ENCODE results near the gene AK5. TPM values are rescaled to one million over a fixed set of nuclear protein-coding genes. Genes with fewer than 3 reads are reported as not detected.

AK5 gene
- total and polyA plus RNA-seq, 2 donors (not counting 1 experiment from before 2014, with no cell fraction given), result 0.18 TPM; not detected in 1

- Histone ChIP-seq H3K27ac (ENCODE audit: low read length in 2 of 2) (no peak overlapping the region), H3K9me3 (ENCODE audit: control extremely low read depth in 1 of 3, control insufficient read depth in 2 of 3, insufficient read depth in 1 of 3, low read length in 2 of 3) (no peaks in the 10 kb centered on the region), H3K4me1 (ENCODE audit: control insufficient read depth in 2 of 2, insufficient read depth in 2 of 2, low read length in 2 of 2) (peaks cover 0 to 5% of the 10 kb centered on the region in 2 donors), H3K9ac (ENCODE audit: low read length) (no peak overlapping the region), H3K4me3 (ENCODE audit: control extremely low read depth in 1 of 5, extremely low read depth in 1 of 5, insufficient read depth in 1 of 5, low read depth in 2 of 5, low read length in 4 of 5) (no peak overlapping the region), H4K20me1 (ENCODE audit: control insufficient read depth, insufficient read depth, low read length, poor library complexity, severe bottlenecking) (no peaks in the 10 kb centered on the region), H3K36me3 (replicated peaks in 1 of 2; ENCODE audit: control extremely low read depth in 1 of 2, control insufficient read depth in 1 of 2, extremely low read depth in 1 of 2, insufficient read depth in 2 of 2, low read length in 1 of 2) (peaks cover 3% of the 10 kb centered on the region in 2 experiments), H2AFZ (ENCODE audit: insufficient read depth, low read depth, low read length, poor library complexity, severe bottlenecking) (no peak overlapping the region), H3K79me2 (ENCODE audit: control insufficient read depth, insufficient read depth, low read length) (peaks cover 2% of the 10 kb centered on the region), H3K27me3 (replicated peaks in 1 of 4; ENCODE audit: control extremely low read depth in 1 of 4, control insufficient read depth in 3 of 4, insufficient read depth in 4 of 4, low read length in 3 of 4) (no peaks in the 10 kb centered on the region), H3K4me2 (replicated peaks; ENCODE audit: low read depth, low read length, poor library complexity, severe bottlenecking) (no peak overlapping the region)
- ChIA-PET POLR2A (no interaction called here), CTCF (interaction anchor here (0.6 kb wide), 1 partner anchor 11 kb away, joined by 3 read pairs; no protein-coding TSS in a partner anchor)
- intact Hi-C loops (cut with micrococcal nuclease), result no loop called here
- Mint-ChIP-seq H3K9me3 (ENCODE audit: insufficient read depth) (no peaks in the 10 kb centered on the region), H3K27me3 (no peaks in the 10 kb centered on the region), H3K4me3 (no peak overlapping the region), H3K27ac (no peak overlapping the region), H3K4me1 (peaks cover 18% of the 10 kb centered on the region)
- DNase-seq, result no peak
- TF ChIP-seq EZH2 (IDR thresholded peaks at IDR 0.05; ENCODE audit: borderline replicate concordance, insufficient read depth, low read depth, low read length, poor library complexity, severe bottlenecking) (no peak), CTCF (IDR thresholded peaks at IDR 0.05) (no peak)
- no peak for ATAC-seq (ENCODE audit: low read depth)
- WGBS (ENCODE audit: insufficient coverage), result no CpG with 5 or more reads among the region's 1 CpG
These were observed 308.8 kb downstream of the AK5 start for GRCh38 chr1:77590651-77591050.

DNA sequence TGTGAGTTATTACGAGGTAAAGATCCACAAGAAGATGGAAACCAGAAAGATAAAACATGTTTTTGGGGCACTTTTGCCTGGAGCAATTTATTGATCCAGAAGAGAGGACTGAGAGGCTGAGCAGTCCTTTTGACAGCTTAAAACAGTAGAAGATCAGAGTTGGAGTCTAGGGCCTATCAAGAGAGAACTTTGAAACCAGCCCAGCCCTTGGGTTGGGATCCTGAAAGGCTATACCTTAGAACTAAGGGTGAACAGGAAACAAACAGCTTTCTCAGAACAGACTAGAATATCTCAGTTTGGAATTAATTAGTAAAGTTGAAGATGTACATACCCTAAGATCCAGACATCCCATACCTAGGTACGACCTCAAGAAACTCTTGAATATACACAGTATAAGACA is 311.1 kb downstream of the AK5 start:
- ChIA-PET CTCF (no interaction called here), POLR2A (no interaction called here)
- H3K4me1 ChIP-seq (ENCODE audit: control insufficient read depth in 2 of 2, insufficient read depth in 2 of 2, low read length in 2 of 2), result peaks cover 0 to 5% of the 10 kb centered on the region in 2 donors
- no peak for TF ChIP-seq CTCF (IDR thresholded peaks at IDR 0.05)
- TF ChIP-seq EZH2 (IDR thresholded peaks at IDR 0.05; ENCODE audit: borderline replicate concordance, insufficient read depth, low read depth, low read length, poor library complexity, severe bottlenecking), result no peak
- H3K4me3 ChIP-seq (ENCODE audit: control extremely low read depth in 1 of 5, extremely low read depth in 1 of 5, insufficient read depth in 1 of 5, low read depth in 2 of 5, low read length in 4 of 5), result no peak overlapping the region
- H3K27me3 ChIP-seq (replicated peaks in 1 of 4; ENCODE audit: control extremely low read depth in 1 of 4, control insufficient read depth in 3 of 4, insufficient read depth in 4 of 4, low read length in 3 of 4), result no peaks in the 10 kb centered on the region
- intact Hi-C loops (cut with micrococcal nuclease), result no loop called here
- H3K4me2 ChIP-seq (replicated peaks; ENCODE audit: low read depth, low read length, poor library complexity, severe bottlenecking), result no peak overlapping the region
- WGBS (ENCODE audit: insufficient coverage), result 100% methylated on average over 1 of the region's 2 CpGs
- H3K9ac ChIP-seq (ENCODE audit: low read length), result no peak overlapping the region
- no peaks in the 10 kb centered on the region for H3K27me3 Mint-ChIP-seq
- H3K27ac Mint-ChIP-seq, result no peak overlapping the region
- peaks cover 1 to 6% of the 10 kb centered on the region in 2 experiments for H3K36me3 ChIP-seq (replicated peaks in 1 of 2; ENCODE audit: control extremely low read depth in 1 of 2, control insufficient read depth in 1 of 2, extremely low read depth in 1 of 2, insufficient read depth in 2 of 2, low read length in 1 of 2)
- H3K4me1 Mint-ChIP-seq, result peaks cover 19% of the 10 kb centered on the region
- no peak overlapping the region for H2AFZ ChIP-seq (ENCODE audit: insufficient read depth, low read depth, low read length, poor library complexity, severe bottlenecking)
- H3K27ac ChIP-seq (ENCODE audit: low read length in 2 of 2), result no peak overlapping the region
- peaks cover 2% of the 10 kb centered on the region for H3K79me2 ChIP-seq (ENCODE audit: control insufficient read depth, insufficient read depth, low read length)
- no peaks in the 10 kb centered on the region for H3K9me3 Mint-ChIP-seq (ENCODE audit: insufficient read depth)
- H3K4me3 Mint-ChIP-seq, result no peak overlapping the region
- DNase-seq, result no peak
- ATAC-seq (ENCODE audit: low read depth), result no peak
- no peaks in the 10 kb centered on the region for H4K20me1 ChIP-seq (ENCODE audit: control insufficient read depth, insufficient read depth, low read length, poor library complexity, severe bottlenecking)
- H3K9me3 ChIP-seq (ENCODE audit: control extremely low read depth in 1 of 3, control insufficient read depth in 2 of 3, insufficient read depth in 1 of 3, low read length in 2 of 3), result peaks cover 0 to 2% (median 0%) of the 10 kb centered on the region in 3 donors

All from B cell (primary cell).